GM12878 (cell line): ENCODE data around the gene RETREG2. TPM values are rescaled to one million over a fixed set of nuclear protein-coding genes. Genes with fewer than 3 reads are reported as not detected.

ENCODE experiments used
- ATAC-seq: fragments of 200-7000 bp; cut with Tn5 transposase; 3 replicates; pipeline ENCODE4 v1.9.1; 2020; ENCODE audit warnings: mild to moderate bottlenecking, moderate library complexity
- BruUV-seq: library from RNA; stranded (reverse); fragments of 400-500 nt; replicated peaks from 2 replicates; lab custom pipeline; 2021; lab: Mats Ljungman, UMichigan
- CTCF ChIA-PET: fragments of 300-600 bp; sonication (Branson Sonifier 250); formaldehyde crosslinking; extraction: SDS; loops from one replicate; lab custom pipeline; 2021; ENCODE audit warnings: inconsistent platforms; lab: Yijun Ruan, JAX
- POLR2A ChIA-PET: fragments of 350-600 bp; formaldehyde crosslinking; extraction: SDS; loops from one replicate; lab custom pipeline; 2021; ENCODE audit warnings: inconsistent platforms; lab: Charles Lee
- RAD21 ChIA-PET: fragments of 300-600 bp; sonication (Branson Sonifier 250); formaldehyde crosslinking; loops from one replicate; lab custom pipeline; 2023; ENCODE audit warnings: antibody characterized with exemption; ENCODE audit not compliant: unreplicated experiment; lab: Charles Lee
- SMC1A ChIA-PET: fragments of 300-600 bp; sonication (Branson Sonifier 250); formaldehyde crosslinking; loops from one replicate; lab custom pipeline; 2023; ENCODE audit not compliant: unreplicated experiment, uncharacterized antibody; lab: Charles Lee
- DNase-seq: peaks from one replicate; pipeline ENCODE4 v3.0.0-alpha.2; 2011; ENCODE audit warnings: low read depth, low spot score
- FAIRE-seq: peaks from 3 replicates; lab custom pipeline; 2011; peaks lifted over from hg19 to GRCh38; lab: Jason Lieb, UNC
- H2AFZ ChIP-seq: 2 replicates; pipeline ENCODE4 v1.6.0; 2011; ENCODE audit warnings: low read depth, low read length, control low read depth; ENCODE audit not compliant: control insufficient read depth
- H3K27ac ChIP-seq: 2 replicates; pipeline ENCODE4 v1.5.1; 2011; ENCODE audit warnings: control low read depth; ENCODE audit not compliant: control insufficient read depth, insufficient read depth
- H3K27me3 ChIP-seq, 2 experiments: replicated peaks in 1 of 2; 2 replicates each; pipeline versions ENCODE4 v1.6.0 to v1.6.1; 2011; ENCODE audit warnings: low read length in 1 of 2; ENCODE audit not compliant: control insufficient read depth in 2 of 2, insufficient read depth in 2 of 2
- H3K36me3 ChIP-seq, 2 experiments: 2 replicates each; pipeline ENCODE4 v1.5.1; 2011; ENCODE audit warnings: low read length in 1 of 2; ENCODE audit not compliant: control insufficient read depth in 2 of 2, insufficient read depth in 2 of 2
- H3K4me1 ChIP-seq: 2 replicates; pipeline ENCODE4 v1.6.1; 2011; ENCODE audit warnings: mild to moderate bottlenecking, low read length, moderate library complexity, mixed read lengths; ENCODE audit not compliant: control insufficient read depth, insufficient read depth
- H3K4me2 ChIP-seq: 2 replicates; pipeline ENCODE4 v1.6.0; 2011; ENCODE audit warnings: control low read depth; ENCODE audit not compliant: control insufficient read depth, insufficient read depth
- H3K4me3 ChIP-seq: fragments of 200-600 bp; sonication (generic); 2 replicates; pipeline ENCODE4 v1.5.1; 2016
- H3K79me2 ChIP-seq: 2 replicates; pipeline ENCODE4 v1.6.0; 2011; ENCODE audit warnings: low read length; ENCODE audit not compliant: control insufficient read depth, insufficient read depth
- H3K9ac ChIP-seq: 2 replicates; pipeline ENCODE4 v1.8.0; 2011; ENCODE audit warnings: low read length, control low read depth, mixed read lengths; ENCODE audit not compliant: control insufficient read depth, insufficient read depth
- H3K9me3 ChIP-seq: replicated peaks from 3 replicates; pipeline ENCODE4 v1.5.1; 2011; ENCODE audit warnings: mild to moderate bottlenecking, low read length; ENCODE audit not compliant: control insufficient read depth, insufficient read depth
- H4K20me1 ChIP-seq: 2 replicates; pipeline ENCODE4 v1.6.0; 2011; ENCODE audit not compliant: control insufficient read depth, insufficient read depth
- IRF5 ChIP-seq: fragments of 450-650 bp; IDR thresholded peaks from 2 replicates; pipeline ENCODE4 v1.6.1; 2017; ENCODE audit warnings: borderline replicate concordance
- SIX5 ChIP-seq: IDR thresholded peaks from 2 replicates; pipeline ENCODE4 v1.6.1; 2011; ENCODE audit warnings: mild to moderate bottlenecking, low read depth, low read length, moderate library complexity; ENCODE audit not compliant: severe bottlenecking
- SUZ12 ChIP-seq: fragments of 200-600 bp; sonication (generic); IDR thresholded peaks from one replicate; pipeline ENCODE4 v1.6.1; 2018; ENCODE audit warnings: antibody characterized with exemption, mild to moderate bottlenecking; ENCODE audit not compliant: unreplicated experiment
- TCF7 ChIP-seq: IDR thresholded peaks from 2 replicates; pipeline ENCODE4 v1.6.1; 2014; ENCODE audit warnings: antibody characterized with exemption, borderline replicate concordance
- ZNF24 ChIP-seq: fragments of 450-650 bp; IDR thresholded peaks from 2 replicates; pipeline ENCODE4 v1.6.1; 2017; ENCODE audit warnings: antibody characterized with exemption, mild to moderate bottlenecking
- WGBS: methylation state at CpG from one replicate; pipeline ENCODE4 v1.1.6; 2016; ENCODE audit warnings: low lambda C conversion rate; ENCODE audit not compliant: insufficient replicate concordance, insufficient coverage; ENCODE audit errors: missing lambda C conversion rate; 5-methylcytosine and 5-hydroxymethylcytosine counted together
- in situ Hi-C: fragments of 300-500 bp; cut with MboI; formaldehyde crosslinking; loops from 9 replicates; pipeline ENCODE4 v1.14.3; 2018; ENCODE audit warnings: mixed read lengths
- intact Hi-C: fragments of 100-400 bp; cut with micrococcal nuclease; formaldehyde crosslinking; loops from one replicate; pipeline ENCODE4 v1.14.2; 2022; ENCODE audit not compliant: unreplicated experiment
- polyA plus RNA-seq, 11 experiments: library from polyadenylated mRNA; depleted of rRNA in 4 of 11; unstranded in 6 of 11; stranded (reverse) in 5 of 11; fragments of >200 nt; fragmentation: Nextera tagmentation in 4 of 11; fragmentation: Illumina TruSeq in 1 of 11; extraction: Ambion mirVana in 4 of 11; extraction: Trizol in 1 of 11; gene quantifications; 1 replicate in 1 of 11; 2 replicates in 10 of 11; pipeline versions ENCODE4 v1.2.1 to v1.2.3, GENCODE V29; 2011 to 2016; ENCODE audit warnings: inconsistent platforms in 2 of 11, missing spikeins in 2 of 11, low read depth in 1 of 11
- total RNA-seq, 4 experiments: library from RNA; depleted of rRNA in 3 of 4; stranded (reverse); fragments of >200 nt in 3 of 4; fragmentation: Illumina TruSeq in 1 of 4; extraction: Trizol in 1 of 4; gene quantifications; 2 replicates each; pipeline versions ENCODE4 v1.2.1 to v1.2.3, GENCODE V29; 2013 to 2021

RETREG2 gene
- total and polyA plus RNA-seq, 10 of the 15 experiments (the other 5 are each of a cell fraction or from before 2014, with no cell fraction given), result 10.1 to 72.0 (median 28.3) TPM

GRCh38 chr2:219183151-219183772 lies 5.2 kb downstream of the RETREG2 start:
- Histone ChIP-seq H3K4me3 (no peak overlapping the region), H3K9me3 (no peaks in the 10 kb centered on the region), H3K79me2 (peaks cover 13% of the 10 kb centered on the region), H3K36me3 (peaks cover 6 to 10% of the 10 kb centered on the region in 2 experiments; a peak in 3 of 4 replicates), H3K4me2 (no peak overlapping the region), H2AFZ (no peak overlapping the region), H3K27me3 (no peaks in the 10 kb centered on the region), H3K9ac (no peak overlapping the region), H4K20me1 (no peaks in the 10 kb centered on the region), H3K27ac (no peak overlapping the region), H3K4me1 (peaks cover 10% of the 10 kb centered on the region)
- no peak for TF ChIP-seq SUZ12
- TF ChIP-seq SIX5, result no peak
- TF ChIP-seq IRF5, result no peak
- no peak for TF ChIP-seq TCF7
- TF ChIP-seq ZNF24, result no peak
- ChIA-PET POLR2A (interaction anchor here (0.5 kb wide), 1 partner anchor 28 kb away, joined by 3 read pairs; no protein-coding TSS in a partner anchor), RAD21 (interaction anchor here (1.1 kb wide), 1 partner anchor 24 kb away, joined by 3 read pairs; no protein-coding TSS in a partner anchor), CTCF (interaction anchor here (0.6 to 1.2 kb wide), 3 partner anchors 11 to 112 kb away, joined by 3 read pairs; partner anchors contain the start of gene DNAJB2), SMC1A (no interaction called here)
- FAIRE-seq (no peak), ATAC-seq (no peak), DNase-seq (no peak)
- intact Hi-C loops, result no loop called here
- WGBS, result 98% methylated on average over 6 of the region's 6 CpGs
- in situ Hi-C loops, result no loop called here
- BruUV-seq, result no TSS peak
